ENCODE results near the gene PRR35. TPM values are rescaled to one million over a fixed set of nuclear protein-coding genes. Genes with fewer than 3 reads are reported as not detected.

The PRR35 gene
- polyA plus RNA-seq (2011; rRNA removed) (not detected in 2 replicates), polyA minus RNA-seq (2011; rRNA and poly(A)+ RNA removed) (not detected in 2 replicates)

GRCh38 chr16:560204-560700 lies at the start of gene PRR35:
Gene PRR35, plus strand, starts transcription at chr16:560394. Its CDS starts 2,901 bp downstream, at chr16:563295.
- TF ChIP-seq CTCF (IDR thresholded peaks at IDR 0.05; ENCODE audit: low read depth, low read length), result no peak
- H3K27me3 ChIP-seq (ENCODE audit: control insufficient read depth, insufficient read depth, low read length), result peaks cover 31% of the 10 kb centered on the region
- peaks cover 3% of the 10 kb centered on the region; the same call in 1 of the 2 replicates for H3K9me3 ChIP-seq (ENCODE audit: control insufficient read depth, insufficient read depth, low read length)
- no peak for DNase-seq (ENCODE audit: low read depth, low spot score)
- POLR2A ChIA-PET, result no interaction called here
- CTCF ChIA-PET, result no interaction called here
- no peak within 1 kb of the TSS for H3K27ac ChIP-seq (ENCODE audit: low read depth, low read length)
- no peak within 1 kb of the TSS for H3K4me3 ChIP-seq (ENCODE audit: low read depth, low read length)

DNA sequence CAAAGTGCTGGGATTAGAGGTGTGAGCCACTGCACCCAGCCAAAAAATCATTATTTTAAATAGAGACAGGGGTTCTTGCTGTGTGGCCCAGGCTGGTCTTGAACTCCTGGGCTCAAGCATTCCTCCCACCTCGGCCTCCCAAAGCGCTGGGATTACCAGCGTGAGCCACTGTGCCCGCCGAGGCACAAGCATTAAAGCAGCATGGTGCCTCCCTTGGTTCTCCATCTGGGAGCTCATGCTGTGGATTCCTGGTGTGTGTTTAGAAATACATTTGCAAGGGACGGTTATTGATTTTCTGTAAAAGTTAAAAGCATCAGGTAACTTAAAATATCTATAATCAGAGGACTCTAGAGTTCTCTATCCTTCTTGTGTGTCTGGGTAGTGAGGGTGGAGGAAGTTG lies 47.4 kb upstream of the PRR35 start:
- H3K27me3 ChIP-seq (ENCODE audit: control insufficient read depth, insufficient read depth, low read length), result no peaks in the 10 kb centered on the region
- POLR2A ChIA-PET, result no interaction called here
- H3K9me3 ChIP-seq (ENCODE audit: control insufficient read depth, insufficient read depth, low read length), result peaks cover 5% of the 10 kb centered on the region; the same call in 1 of the 2 replicates
- H3K27ac ChIP-seq (ENCODE audit: low read depth, low read length), result no peak overlapping the region
- DNase-seq (ENCODE audit: low read depth, low spot score), result no peak
- H3K4me3 ChIP-seq (ENCODE audit: low read depth, low read length), result no peak overlapping the region
- no peak for TF ChIP-seq CTCF (IDR thresholded peaks at IDR 0.05; ENCODE audit: low read depth, low read length)
- CTCF ChIA-PET, result no interaction called here

- Histone ChIP-seq H3K9me3 (ENCODE audit: control insufficient read depth, insufficient read depth, low read length) (peaks cover 5% of the 10 kb centered on the region; the same call in 1 of the 2 replicates), H3K27ac (ENCODE audit: low read depth, low read length) (no peak overlapping the region), H3K4me3 (ENCODE audit: low read depth, low read length) (no peak overlapping the region), H3K27me3 (ENCODE audit: control insufficient read depth, insufficient read depth, low read length) (no peaks in the 10 kb centered on the region)
- POLR2A ChIA-PET, result no interaction called here
- CTCF ChIA-PET, result no interaction called here
- no peak for DNase-seq (ENCODE audit: low read depth, low spot score)
- TF ChIP-seq CTCF (IDR thresholded peaks at IDR 0.05; ENCODE audit: low read depth, low read length), result no peak
Measured at GRCh38 chr16:513950-514349, 46.2 kb upstream of the PRR35 start.

DNA sequence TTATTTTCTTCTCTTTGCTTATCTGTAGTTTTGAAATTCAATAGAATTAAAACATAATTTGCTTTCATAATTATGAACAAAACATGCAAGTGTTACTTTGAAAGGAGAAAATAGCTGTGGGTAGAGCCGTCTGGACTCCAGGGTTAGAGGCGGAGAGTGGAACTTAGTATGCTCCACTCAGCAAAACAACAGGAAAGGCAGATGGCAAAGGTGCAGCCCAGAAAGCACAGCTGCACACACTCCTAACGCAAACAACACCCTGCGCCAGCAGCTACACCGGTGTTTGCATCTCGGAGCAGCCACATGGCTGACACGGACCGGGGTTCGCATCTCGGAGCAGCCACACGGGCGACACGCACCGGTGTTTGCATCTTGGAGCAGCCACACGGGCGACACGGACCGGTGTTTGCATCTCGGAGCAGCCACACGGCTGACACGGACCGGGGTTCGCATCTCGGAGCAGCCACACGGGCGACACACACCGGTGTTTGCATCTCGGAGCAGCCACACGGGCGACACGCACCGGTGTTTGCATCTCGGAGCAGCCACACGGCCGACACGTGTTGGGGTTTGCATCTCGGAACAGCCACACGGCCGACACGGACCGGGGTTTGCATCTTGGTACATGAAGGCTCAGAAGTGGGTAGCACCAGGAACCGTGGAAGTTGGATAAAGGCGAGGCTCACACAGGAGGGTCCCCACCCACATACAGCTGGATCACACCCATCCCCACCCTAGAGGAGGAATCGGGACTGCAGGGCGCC lies 44.8 kb upstream of the PRR35 start:
- TF ChIP-seq CTCF (IDR thresholded peaks at IDR 0.05; ENCODE audit: low read depth, low read length), result no peak
- ChIA-PET CTCF (no interaction called here), POLR2A (no interaction called here)
- no peaks in the 10 kb centered on the region; the same call in 1 of the 2 replicates for H3K9me3 ChIP-seq (ENCODE audit: control insufficient read depth, insufficient read depth, low read length)
- no peak for DNase-seq (ENCODE audit: low read depth, low spot score)
- H3K27me3 ChIP-seq (ENCODE audit: control insufficient read depth, insufficient read depth, low read length), result no peaks in the 10 kb centered on the region
- no peak overlapping the region for H3K27ac ChIP-seq (ENCODE audit: low read depth, low read length)
- H3K4me3 ChIP-seq (ENCODE audit: low read depth, low read length), result no peak overlapping the region

DNA sequence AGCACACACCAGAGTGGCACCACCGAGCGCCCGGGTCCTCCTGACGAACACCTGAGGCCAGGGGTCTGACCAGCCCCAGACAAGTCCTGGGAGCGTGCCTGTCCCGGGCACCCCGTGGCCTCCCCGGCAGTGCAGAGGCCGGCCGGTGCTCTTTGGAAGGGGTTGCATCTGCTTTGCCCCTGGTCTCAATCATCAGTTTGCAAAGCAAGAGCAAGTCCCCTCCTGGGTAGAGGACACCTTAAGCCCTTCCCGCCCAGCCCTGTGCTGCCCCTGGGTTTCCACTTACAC lies 44.3 kb upstream of the PRR35 start:
- TF ChIP-seq CTCF (IDR thresholded peaks at IDR 0.05; ENCODE audit: low read depth, low read length), result no peak
- H3K27me3 ChIP-seq (ENCODE audit: control insufficient read depth, insufficient read depth, low read length), result no peaks in the 10 kb centered on the region

More for the DNA sequence above, 44.3 kb upstream of the PRR35 start:
- Histone ChIP-seq H3K27ac (ENCODE audit: low read depth, low read length) (no peak overlapping the region), H3K9me3 (ENCODE audit: control insufficient read depth, insufficient read depth, low read length) (no peaks in the 10 kb centered on the region; the same call in 1 of the 2 replicates), H3K4me3 (ENCODE audit: low read depth, low read length) (no peak overlapping the region)
- no peak for DNase-seq (ENCODE audit: low read depth, low spot score)
- CTCF ChIA-PET, result no interaction called here
- POLR2A ChIA-PET, result no interaction called here

Data from AG04450 (cell line).